GM18861 (cell line): Measurements from ENCODE around the gene KCNT2.
"Not testable (repeated sequence)": the region's sequence is repeated elsewhere in the genome, so short reads cannot be mapped to it uniquely, and the experiment has no call there.

Source experiments
- ATAC-seq: cut with Tn5 transposase; IDR thresholded peaks from one replicate; pipeline ENCODE4 v1.9.1; 2021; ENCODE audit not compliant: unreplicated experiment

Gene KCNT2

DNA sequence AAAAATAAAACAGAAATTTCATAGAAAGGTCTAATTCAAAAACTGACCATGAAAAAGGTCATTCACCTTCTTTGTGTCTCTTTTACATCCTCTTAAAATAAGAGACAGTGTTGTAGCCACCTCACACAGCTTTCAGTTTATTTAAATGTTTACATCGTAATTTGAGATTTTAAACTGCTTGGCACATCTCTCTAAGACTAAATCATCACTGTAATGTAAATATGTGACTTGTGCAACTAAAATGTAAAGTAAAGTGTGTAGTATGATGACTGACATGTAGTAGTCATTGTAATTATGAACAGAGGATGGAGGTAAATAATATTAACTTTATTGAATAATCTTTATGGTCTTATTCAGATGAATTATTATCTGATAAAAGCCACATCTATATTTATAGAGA is 283.9 kb downstream of the KCNT2 start:
- no peak for ATAC-seq

DNA sequence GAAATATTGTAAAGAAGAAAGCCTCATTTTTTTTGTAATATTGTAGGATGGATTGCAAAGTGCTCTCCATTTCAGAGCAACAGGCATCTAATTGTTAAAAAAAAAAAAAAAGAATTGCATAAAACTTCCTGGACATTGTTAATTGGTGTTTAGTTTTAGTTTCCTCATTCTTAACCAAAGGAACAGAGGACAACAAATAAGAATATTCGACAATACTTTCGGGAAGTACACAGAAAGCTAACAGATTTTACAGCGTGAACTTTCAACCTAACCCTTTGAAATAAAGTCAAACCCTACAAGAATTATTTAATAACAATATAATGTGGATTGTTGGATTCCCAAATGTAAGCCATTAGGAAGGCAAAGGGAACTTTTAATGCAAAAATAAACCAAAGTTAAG is 284.4 kb downstream of the KCNT2 start:
- ATAC-seq = no peak

DNA sequence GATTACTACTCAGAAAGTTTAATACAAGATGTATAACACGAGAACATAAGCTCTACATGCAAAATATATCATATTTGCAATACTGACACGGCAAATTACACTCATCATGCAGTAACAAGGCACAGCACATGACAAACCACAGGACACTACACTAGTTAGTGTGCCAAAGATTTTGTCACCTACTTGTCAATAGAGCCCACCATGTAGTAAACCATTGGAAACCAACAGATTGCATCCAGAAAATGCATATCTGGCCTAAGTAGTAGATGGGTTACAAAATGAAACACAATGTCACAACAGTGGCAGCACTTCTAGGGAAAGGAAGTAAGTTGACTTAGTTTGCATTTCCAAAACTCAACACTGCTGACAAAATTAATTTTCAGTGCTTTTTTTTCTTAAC is 288.9 kb downstream of the KCNT2 start:
- no peak for ATAC-seq

DNA sequence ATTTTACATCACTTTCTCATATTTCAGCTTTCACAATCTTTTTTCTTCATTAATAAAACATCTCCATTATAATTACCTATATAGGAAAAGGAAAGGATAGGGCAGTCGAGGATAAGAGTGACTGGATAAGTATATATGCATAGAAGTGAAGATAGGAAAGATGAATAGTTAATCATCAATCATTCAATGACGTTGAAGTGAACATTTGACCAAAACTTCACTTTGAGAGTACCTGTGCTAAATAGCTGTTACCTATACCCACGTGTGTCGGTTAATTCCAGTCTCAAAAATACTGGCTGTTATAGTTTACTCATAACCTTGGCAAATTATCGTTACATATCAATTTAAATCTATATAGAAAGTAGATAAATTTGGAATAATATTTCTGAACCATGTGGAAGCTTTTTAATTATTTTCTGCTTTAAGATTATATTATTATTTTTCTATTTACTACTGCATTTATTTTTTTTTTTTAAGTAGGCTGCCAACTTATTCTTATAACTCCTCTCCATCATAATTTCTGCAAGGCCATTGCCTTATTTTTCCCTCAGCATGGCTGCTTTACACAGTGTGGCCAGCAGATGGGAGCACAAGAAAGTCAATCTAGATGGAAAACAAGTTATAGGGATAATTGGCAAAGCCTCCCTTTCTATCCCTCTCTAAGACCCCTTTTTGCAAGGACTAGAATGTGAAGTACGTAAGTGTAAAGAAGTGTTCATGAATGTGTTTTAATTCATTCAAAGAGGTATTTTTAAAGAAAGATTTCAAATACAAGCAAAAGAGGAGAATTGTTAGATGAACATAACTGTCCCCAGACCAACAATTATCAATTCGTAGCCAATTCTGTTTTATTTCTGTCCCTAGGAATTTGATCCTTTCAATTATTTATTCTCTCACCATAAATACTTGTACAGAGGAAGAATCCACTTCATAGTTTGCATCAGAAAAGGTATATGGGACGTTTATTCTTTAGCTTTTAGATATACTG is 290.4 kb downstream of the KCNT2 start:
- no peak for ATAC-seq

DNA sequence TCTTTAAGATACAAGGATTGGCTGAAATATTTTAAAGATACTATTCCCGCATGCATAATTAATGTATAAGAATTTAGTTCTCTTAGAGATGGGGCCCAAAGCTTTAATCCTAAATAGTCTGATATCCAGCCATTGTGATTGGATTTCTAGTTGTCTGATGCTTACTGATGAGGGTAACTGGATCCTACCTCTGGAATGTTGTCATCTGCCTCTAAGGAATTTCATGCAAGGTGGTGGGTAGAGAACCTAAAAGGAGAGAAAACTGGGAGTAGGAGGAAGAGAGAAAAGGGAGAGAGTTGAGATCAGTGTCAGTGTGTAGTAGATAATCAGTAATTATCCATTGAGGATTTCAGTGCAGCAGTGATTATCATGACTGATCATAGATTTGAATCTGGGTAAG is 295.5 kb downstream of the KCNT2 start:
- ATAC-seq = no peak

DNA sequence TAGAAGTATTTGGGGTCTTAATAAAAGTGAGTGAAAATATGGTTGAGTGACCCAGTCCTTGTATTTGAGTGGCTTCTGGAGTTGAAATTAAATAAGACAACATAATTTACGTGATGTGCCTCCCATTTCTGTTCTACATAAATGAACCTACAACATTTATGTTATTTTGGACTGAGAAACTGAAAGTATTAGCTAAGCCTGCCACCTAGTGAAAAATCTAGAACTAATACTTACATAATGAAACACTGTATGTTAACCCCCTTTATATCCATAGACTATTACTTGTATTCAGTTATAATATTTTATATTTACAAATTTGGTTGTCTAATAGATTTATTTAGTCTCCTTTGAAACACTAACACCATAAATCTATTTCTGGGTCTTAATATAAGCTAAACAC is 298.9 kb downstream of the KCNT2 start:
- no peak for ATAC-seq

DNA sequence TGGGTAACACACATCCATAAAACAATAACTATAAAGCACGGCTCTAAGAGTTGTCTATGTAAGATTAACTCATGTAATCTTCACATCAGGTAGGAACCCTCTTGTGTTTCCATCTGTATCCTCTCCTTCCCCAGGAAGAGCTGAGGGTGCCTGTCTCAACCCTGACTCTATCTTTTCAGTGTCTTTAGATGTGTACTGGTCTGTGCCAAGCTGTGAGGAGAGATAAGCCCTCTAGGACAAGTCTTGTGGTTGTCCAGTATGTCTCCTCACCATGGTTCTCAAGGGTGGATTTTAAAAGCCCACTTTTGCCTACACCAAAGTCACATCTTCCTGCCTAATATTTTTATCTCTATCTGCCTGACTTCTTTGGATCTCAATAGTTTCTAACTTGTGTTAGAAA is 300.1 kb downstream of the KCNT2 start:
- no peak for ATAC-seq

DNA sequence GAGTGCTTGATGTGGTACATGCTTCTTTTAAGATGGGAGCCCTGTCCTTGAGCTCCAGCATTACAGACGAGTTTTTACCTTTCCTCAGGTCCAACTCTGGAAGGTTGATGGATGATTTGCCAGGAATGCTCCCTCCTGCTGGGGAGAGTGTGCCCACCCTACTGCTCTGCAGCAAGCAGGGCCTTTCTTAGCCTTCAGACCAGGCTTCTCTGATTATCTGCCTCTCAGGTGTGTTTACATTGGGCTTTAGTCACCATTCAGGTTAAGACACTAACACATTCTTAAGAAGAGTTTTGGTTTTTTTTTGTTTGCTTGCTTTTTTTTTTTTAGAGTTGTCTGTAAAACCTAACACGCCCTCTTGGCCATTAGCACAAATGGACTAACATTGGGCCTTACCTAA is 301.8 kb downstream of the KCNT2 start:
- ATAC-seq = no peak

DNA sequence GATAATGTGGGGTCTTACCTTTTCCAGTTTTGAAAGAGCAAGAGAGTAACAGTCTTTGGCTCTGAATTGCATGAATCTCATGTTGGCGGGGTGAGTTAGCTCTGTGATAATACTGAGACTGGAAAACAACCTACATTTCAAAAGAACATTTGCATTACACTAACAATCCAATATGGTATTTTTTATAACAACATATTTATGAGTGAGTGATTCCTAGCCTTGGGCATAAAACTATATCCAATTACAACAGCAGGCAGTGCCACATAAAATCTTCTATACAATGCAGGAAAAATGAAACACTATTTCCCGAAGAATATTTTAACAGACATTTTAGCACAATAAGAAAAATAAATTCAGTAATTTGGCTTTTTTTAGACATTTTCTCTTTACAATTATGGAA is 303.0 kb downstream of the KCNT2 start:
- ATAC-seq = no peak

DNA sequence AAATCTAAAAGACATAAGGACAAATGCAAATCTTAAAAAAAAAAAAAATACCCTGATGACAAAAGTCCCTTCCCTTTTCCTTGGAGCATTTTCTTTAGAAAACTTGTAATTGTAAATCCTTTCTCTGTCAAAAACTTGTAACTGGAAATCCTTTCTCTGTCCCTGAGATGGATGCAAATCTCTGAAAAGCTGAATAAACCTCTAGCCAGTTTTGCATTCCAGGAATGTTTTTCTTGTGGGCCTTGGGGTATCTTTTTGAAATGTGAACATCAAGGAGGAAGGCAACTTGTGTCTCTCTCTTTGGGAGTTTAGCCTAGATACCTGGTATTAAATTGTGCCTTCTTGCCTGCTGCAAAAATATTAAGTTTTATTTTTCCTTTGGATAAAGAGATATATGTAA is 305.3 kb downstream of the KCNT2 start:
- ATAC-seq = no peak

DNA sequence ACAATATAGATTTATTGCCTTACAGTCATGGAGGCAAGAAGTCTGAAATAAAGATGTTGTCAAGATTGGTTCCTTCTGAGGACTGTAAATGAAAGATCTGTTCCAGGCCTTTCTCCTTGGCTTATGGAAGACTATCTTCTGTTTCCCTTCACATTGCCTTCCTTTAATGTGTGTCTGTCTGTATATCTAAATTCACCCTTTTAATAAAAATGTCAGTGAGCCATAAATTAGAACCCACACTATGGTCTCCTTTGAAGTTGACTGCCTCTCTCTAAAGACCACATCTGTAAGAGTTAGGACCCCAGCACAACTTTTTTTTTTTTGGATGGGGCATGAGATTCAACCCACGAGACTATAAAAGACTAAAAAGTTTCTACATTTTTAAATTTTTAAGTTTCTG is 305.8 kb downstream of the KCNT2 start:
- ATAC-seq = no peak

DNA sequence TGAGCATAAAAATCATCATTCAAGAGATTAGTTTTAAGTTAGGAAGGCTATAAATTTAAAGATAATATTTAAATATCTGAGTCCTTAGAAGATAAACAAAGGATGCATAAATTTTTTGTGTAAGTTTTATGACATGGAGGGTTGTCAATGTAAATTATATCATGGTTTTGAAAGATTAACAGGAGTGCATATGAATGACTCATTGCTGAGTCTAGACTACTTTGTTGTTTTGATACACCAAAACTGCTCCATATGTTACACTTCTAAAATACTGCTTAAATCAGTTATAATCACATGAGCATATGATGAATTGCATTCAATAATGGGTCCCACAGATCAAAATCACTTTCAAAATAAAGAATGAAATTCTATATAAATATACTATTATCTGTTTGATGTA is 312.5 kb downstream of the KCNT2 start:
- no peak for ATAC-seq

DNA sequence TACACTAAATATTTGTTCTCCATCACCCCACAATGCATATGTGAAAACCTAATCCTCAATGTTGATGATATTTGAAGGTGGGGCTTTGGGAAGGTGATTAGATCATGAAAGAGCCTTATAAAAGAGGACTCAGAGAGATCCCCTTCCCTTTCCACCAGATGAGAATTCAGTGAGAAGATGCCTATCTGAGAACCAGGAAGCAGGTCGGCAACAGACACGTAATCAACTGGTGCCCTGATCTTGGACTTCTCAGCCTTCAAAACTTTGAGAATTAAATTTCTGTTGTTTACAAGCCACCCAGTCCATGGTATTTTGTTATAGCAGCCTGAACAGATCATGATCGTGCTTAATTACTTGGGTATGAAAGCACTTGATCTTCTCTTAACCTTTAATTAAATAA is 329.4 kb downstream of the KCNT2 start:
- ATAC-seq = no peak

DNA sequence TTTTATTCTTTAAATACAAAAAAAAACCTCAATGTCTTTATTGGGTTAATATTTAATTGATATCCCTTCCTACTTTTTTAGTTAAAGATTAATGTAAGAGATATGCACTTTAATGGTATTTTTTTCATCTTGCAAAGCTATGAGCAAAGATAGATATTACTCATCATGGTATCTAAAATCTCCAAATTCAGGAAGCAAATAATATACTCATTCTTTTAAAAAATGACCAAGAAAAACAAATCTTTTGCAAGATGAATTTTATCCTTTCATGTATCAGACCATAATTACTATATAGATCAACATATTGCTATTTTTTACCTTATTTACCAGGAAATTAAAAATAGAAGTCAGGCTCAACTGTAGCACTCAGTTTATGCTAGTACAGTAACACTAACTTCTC is 330.4 kb downstream of the KCNT2 start:
- ATAC-seq = no peak

DNA sequence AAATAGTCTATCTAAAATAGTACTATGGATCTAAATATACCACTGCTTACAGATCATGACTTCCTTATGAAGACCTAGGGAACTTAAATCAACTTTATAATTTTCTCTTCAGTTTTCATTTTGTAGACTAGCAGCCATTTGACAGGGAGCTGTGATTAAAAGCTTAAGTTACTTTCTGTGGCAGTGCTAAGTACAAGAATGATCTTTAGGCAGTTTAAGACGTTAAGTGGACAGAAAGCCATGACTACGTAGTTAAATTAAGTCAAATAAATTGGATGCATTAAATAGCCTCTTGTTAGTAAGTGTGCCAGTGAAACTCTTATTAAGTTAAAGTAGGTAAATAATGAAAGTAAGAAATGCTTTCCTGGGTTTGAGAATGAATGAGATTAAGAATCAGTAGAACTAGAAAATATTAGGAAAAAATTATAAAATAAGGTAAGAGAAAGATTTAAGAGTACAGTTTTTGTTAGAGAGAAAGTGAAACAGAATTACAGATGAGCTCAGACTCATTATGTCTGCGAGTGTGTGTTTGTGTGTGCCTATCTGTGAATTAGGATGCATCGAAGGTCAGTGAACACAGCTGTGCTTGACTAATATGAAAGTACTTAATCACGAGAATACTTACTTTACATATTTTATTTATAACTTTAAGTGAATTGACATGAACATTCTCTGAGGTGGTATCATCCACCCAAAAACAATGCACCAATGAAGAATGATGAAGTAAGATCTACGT is 336.9 kb downstream of the KCNT2 start:
- no peak for ATAC-seq

DNA sequence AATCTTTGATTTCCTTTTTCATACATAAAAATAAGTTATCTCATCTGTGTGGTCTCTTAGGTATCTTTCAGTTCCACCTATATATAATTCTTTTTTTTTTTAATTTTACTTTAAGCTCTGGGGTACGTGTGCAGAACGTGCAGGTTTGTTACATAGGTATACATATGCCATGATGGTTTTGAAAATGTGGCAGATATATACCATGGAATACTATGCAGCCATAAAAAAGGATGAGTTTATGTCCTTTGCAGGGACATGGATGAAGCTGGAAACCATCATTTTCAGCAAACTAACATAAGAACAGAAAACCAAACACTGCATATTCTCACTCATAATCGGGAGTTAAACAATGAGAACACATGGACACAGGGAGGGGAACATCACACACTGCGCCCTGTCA is 345.2 kb downstream of the KCNT2 start:
- not testable (repeated sequence) for ATAC-seq

DNA sequence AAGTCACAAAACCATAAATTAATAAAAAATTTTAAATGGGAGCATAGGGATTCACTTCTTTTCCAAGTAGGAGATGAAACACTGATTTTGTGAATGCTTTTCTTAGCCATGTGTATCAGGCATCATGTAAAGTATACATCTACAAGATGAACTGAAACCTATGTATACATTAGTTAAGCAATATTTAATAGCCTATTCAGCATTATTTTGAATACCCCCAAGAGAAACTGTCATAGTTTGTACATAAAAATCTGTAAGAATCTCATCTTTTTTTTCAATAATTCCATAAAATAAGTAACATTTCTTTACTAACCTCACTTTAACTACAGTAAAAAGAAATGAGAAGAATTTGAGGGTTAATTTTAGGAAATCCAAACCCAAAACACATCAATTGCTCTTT is 348.0 kb downstream of the KCNT2 start:
- no peak for ATAC-seq

DNA sequence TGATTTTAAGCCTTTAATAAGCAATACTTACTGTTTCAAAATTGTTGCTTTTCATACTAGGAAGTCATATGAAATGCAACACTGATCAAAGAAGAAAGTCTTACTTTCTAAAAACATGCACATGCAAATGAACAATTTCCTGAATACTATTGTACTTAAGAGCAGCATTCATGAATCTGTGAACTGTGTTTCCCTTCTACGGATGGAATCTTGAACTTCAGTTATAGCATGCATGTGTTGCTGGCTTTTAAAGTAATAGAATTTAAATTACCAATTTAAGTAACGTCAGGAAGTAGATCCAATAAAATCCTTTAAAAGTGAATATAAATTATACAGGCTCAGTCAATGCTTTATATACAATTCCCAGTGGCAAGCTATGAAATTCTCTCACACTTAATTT is 348.9 kb downstream of the KCNT2 start:
- ATAC-seq = no peak

DNA sequence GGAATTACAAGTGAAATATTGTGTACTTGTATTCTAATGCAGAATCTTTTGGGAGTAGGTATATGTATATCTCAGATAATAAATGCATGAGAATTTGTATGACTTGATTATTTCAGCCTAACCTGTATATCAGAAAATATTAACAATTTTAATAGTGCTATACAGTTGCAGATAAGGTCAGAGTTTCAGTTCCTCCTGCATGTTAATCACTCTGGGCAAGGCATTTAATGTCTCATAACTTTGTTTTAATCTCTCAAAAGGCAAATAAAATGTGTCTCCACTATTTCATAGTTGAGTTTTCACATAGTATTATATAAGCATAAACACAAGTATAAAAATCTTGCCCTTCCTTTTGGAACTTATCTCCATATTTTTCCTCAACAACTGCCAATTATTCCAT is 352.5 kb downstream of the KCNT2 start:
- ATAC-seq = no peak

DNA sequence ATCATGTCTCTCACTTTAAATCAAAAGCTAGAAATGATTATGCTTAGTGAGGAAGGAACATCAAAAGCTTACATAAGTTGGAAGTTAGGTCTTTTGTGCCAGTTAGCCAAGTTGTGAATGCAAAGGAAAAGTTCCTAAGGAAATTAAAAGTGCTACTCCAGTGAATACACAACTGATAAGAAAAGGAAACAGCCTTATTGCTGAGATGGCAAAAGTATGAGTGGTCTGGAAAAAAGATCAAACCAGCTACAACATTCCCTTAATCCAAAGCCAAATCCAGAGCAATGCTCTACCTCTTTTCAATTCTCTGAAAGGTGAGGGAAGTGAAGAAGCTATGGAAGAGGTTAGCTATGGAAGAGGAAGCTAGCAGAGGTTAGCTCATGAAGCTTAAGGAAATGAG is 378.7 kb downstream of the KCNT2 start:
- ATAC-seq = no peak

DNA sequence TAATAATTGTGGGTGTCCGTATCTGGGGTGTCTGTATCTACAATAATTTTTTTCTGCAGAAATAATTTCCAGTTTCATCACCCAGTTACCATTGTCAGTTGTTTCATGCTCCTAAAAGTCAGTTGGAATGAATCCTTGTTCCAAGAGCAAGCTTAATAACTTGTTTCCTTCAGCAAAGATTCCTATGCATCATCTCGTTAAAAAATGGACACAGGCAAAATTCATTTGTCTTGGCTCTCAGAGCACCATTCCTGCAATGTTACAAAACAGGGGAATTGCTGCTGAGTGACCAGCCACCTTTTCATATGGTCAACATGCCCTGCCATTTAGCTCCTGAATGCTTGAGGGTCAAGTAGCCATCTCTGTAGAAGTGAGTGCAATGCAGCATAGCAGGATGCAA is 393.4 kb downstream of the KCNT2 start:
- ATAC-seq = no peak

DNA sequence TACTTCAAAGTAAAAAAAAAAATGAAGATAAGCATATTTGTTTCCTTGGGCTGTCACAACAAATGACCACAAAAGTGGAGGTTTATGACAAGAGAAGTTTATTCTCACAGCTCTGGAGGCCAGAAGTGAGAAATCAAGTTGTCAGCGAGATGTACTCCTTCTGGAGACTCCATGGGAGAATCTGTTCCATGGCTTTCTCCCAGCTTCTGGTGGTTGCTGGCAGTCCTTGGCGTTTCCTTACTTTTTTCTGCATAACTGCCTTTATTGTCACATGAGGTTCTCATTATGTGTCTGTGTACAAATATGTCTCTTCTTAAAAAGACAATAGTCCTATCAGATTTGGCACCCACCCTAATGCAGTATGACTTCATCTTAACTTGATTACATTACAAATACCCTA is 398.3 kb downstream of the KCNT2 start:
- ATAC-seq = no peak
